Thyroid gland (tissue), 4 donors: ENCODE measurements around the gene UCP3.

ENCODE experiments used
- POLR2A ChIP-seq, 2 donors: fragments of 450-650 bp; IDR thresholded peaks; one replicate each; pipeline ENCODE4 v1.6.1; 2017; ENCODE audit warnings: antibody characterized with exemption in 2 of 2, mild to moderate bottlenecking in 2 of 2, moderate library complexity in 1 of 2
- TF ChIP-seq, protein P1 (sequence below), 6 experiments: fragments of 200-600 bp in 3 of 6; fragments of 450-650 bp in 3 of 6; sonication (generic) in 3 of 6; IDR thresholded peaks; one replicate each; pipeline ENCODE4 v1.5.1; 2016 to 2019; ENCODE audit warnings: antibody characterized with exemption in 6 of 6, mild to moderate bottlenecking in 2 of 6, inconsistent platforms in 1 of 6, moderate library complexity in 1 of 6

DNA sequence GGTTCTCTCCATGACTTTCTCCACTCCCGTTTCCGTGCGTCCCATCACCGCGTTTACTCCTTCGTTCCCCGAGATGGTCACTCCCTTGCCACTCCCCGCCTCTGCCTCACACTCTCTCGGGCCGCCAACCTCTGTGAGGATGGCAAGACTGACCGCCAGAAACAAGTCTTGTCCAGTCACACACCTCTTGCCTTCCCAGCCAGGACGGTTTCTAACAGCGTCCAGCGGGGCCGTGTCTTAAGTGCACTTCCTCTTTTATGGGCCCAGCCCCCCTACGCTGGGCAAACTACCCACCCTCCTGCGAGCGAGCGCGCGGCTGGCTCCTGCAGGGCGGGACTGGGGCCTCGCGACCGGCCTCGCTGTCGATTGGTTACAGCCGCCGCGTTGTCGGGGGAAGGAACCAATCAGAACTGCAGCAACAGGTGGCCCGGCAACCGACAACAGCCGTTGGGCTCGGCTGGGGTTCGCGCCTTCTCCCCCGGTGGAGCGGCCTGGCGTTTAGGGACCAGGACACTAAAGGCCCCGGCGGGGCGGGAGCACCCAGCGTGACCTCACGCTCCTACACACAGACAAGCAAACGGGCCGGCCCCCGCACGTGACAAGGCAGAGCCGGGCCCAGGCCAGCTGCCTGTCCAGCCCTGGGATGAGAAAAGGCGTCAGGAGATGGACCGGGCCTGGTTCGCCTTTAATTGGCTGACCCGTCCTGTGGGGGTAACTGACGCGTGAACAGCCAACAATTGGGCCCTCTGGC lies 25.7 kb downstream of the UCP3 start:
- TF ChIP-seq, protein P1, sequence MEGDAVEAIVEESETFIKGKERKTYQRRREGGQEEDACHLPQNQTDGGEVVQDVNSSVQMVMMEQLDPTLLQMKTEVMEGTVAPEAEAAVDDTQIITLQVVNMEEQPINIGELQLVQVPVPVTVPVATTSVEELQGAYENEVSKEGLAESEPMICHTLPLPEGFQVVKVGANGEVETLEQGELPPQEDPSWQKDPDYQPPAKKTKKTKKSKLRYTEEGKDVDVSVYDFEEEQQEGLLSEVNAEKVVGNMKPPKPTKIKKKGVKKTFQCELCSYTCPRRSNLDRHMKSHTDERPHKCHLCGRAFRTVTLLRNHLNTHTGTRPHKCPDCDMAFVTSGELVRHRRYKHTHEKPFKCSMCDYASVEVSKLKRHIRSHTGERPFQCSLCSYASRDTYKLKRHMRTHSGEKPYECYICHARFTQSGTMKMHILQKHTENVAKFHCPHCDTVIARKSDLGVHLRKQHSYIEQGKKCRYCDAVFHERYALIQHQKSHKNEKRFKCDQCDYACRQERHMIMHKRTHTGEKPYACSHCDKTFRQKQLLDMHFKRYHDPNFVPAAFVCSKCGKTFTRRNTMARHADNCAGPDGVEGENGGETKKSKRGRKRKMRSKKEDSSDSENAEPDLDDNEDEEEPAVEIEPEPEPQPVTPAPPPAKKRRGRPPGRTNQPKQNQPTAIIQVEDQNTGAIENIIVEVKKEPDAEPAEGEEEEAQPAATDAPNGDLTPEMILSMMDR (IDR thresholded peaks at IDR 0.05) = no peak
- TF ChIP-seq POLR2A (IDR thresholded peaks at IDR 0.05) = peak; percentile 60 to 73
